OCI-LY3 (cell line): ENCODE results near the gene FSHR.

Experiments used
- EZH2phosphoT487 ChIP-seq: fragments of 200-600 bp; shearing (Covaris generic); IDR thresholded peaks from 2 replicates; pipeline ENCODE4 v1.6.1; 2018; ENCODE audit warnings: antibody characterized with exemption, mixed run types, low read depth
- TF ChIP-seq, protein P1 (sequence below): fragments of 200-600, 300-600 bp; sonication (generic); IDR thresholded peaks from 2 replicates; pipeline ENCODE4 v1.5.1; 2014; ENCODE audit warnings: antibody characterized with exemption, low read length, low read depth

DNA sequence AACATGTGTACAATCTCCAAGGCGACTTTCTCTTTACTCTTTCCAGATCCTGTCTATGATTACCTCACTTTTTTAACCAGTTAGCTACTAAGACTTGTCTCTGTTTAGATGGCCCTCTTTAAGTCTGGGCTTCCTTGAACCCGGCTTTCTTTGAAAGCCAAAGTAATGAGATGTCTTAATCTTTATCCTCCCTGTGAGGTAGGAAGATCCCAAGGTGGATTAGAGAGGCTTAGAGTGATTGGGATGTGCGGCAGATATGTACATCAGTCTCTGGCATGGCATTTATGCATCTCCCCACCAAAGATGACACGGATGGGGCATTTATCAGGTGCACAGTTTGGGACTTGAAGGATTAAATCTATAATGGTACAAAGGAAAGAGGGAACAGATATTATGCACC is 186.3 kb downstream of the FSHR start:
- TF ChIP-seq, protein P1, sequence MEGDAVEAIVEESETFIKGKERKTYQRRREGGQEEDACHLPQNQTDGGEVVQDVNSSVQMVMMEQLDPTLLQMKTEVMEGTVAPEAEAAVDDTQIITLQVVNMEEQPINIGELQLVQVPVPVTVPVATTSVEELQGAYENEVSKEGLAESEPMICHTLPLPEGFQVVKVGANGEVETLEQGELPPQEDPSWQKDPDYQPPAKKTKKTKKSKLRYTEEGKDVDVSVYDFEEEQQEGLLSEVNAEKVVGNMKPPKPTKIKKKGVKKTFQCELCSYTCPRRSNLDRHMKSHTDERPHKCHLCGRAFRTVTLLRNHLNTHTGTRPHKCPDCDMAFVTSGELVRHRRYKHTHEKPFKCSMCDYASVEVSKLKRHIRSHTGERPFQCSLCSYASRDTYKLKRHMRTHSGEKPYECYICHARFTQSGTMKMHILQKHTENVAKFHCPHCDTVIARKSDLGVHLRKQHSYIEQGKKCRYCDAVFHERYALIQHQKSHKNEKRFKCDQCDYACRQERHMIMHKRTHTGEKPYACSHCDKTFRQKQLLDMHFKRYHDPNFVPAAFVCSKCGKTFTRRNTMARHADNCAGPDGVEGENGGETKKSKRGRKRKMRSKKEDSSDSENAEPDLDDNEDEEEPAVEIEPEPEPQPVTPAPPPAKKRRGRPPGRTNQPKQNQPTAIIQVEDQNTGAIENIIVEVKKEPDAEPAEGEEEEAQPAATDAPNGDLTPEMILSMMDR: no peak
- no peak for TF ChIP-seq EZH2phosphoT487
